SW 1271 (cell line): ENCODE measurements around the gene CEP131.
"Not testable (repeated sequence)": the region's sequence is repeated elsewhere in the genome, so short reads cannot be mapped to it uniquely, and the experiment has no call there.

Experiments
- DNase-seq, 2 experiments: peaks; one replicate each; lab custom pipeline; 2025; lab: John Stamatoyannopoulos, UW

Gene CEP131

GRCh38 chr17:81151278-81151677 lies 71.5 kb downstream of the CEP131 start:
- DNase-seq: no peak

GRCh38 chr17:81150377-81151077 lies 72.2 kb downstream of the CEP131 start:
- no peak for DNase-seq

- DNase-seq: no peak
Measured at GRCh38 chr17:81148986-81149533, 73.7 kb downstream of the CEP131 start.

GRCh38 chr17:81148571-81148970 lies 74.2 kb downstream of the CEP131 start:
- no peak for DNase-seq

GRCh38 chr17:81147701-81148100 lies 75.1 kb downstream of the CEP131 start:
- no peak for DNase-seq

- DNase-seq: not testable (repeated sequence)
Measured at GRCh38 chr17:81146208-81146607, 76.6 kb downstream of the CEP131 start.

GRCh38 chr17:81144423-81144781 lies 78.4 kb downstream of the CEP131 start:
- no peak for DNase-seq

GRCh38 chr17:81143717-81144422 lies 78.9 kb downstream of the CEP131 start:
- no peak for DNase-seq

- no peak for DNase-seq
Measured at GRCh38 chr17:81143200-81143527, 79.6 kb downstream of the CEP131 start.

GRCh38 chr17:81142301-81143199 lies 80.2 kb downstream of the CEP131 start:
- peak in 1 of 2 experiments; percentile 61 for DNase-seq

- DNase-seq: no peak
Measured at GRCh38 chr17:81140695-81141094, 82.1 kb downstream of the CEP131 start.

GRCh38 chr17:81140018-81140417 lies 82.7 kb downstream of the CEP131 start:
- no peak for DNase-seq
